Gastrocnemius medialis (tissue), 4 donors: Measurements from ENCODE around the gene BEND4.

ENCODE experiments used
- POLR2A ChIP-seq, 2 donors: fragments of 450-650 bp; IDR thresholded peaks; one replicate each; pipeline ENCODE4 v1.6.1; 2017; ENCODE audit warnings: antibody characterized with exemption in 2 of 2, mild to moderate bottlenecking in 2 of 2, moderate library complexity in 2 of 2
- TF ChIP-seq, protein P1 (sequence below), 5 experiments: fragments of 450-650 bp in 3 of 5; fragments of 200-600 bp in 2 of 5; sonication (generic) in 2 of 5; IDR thresholded peaks in 4 of 5; conservative IDR thresholded peaks in 1 of 5; 1 replicate in 4 of 5; 2 replicates in 1 of 5; pipeline ENCODE4 v1.5.1; 2016 to 2019; ENCODE audit warnings: antibody characterized with exemption in 5 of 5, mild to moderate bottlenecking in 3 of 5, moderate library complexity in 3 of 5

DNA sequence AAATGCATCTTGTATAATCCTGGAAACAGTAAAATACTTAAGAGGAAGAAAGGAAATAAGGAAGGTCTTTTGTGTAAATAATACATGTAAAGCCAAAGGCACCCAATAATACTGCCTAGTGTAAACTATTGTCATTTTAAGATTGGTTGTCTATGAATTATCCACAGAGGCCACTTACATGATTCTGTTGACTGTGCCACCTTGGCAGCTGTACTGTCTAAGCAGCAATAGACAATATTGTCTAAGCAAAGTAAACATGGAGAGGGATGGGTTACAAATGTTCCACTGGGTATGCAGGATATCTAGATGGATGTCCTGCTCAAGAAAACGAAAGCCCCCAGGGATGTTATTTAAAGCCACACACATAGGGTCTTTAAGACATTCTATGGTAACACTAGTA, 19.4 kb downstream of the BEND4 start:
- TF ChIP-seq POLR2A (IDR thresholded peaks at IDR 0.05), result no peak
- TF ChIP-seq, protein P1, sequence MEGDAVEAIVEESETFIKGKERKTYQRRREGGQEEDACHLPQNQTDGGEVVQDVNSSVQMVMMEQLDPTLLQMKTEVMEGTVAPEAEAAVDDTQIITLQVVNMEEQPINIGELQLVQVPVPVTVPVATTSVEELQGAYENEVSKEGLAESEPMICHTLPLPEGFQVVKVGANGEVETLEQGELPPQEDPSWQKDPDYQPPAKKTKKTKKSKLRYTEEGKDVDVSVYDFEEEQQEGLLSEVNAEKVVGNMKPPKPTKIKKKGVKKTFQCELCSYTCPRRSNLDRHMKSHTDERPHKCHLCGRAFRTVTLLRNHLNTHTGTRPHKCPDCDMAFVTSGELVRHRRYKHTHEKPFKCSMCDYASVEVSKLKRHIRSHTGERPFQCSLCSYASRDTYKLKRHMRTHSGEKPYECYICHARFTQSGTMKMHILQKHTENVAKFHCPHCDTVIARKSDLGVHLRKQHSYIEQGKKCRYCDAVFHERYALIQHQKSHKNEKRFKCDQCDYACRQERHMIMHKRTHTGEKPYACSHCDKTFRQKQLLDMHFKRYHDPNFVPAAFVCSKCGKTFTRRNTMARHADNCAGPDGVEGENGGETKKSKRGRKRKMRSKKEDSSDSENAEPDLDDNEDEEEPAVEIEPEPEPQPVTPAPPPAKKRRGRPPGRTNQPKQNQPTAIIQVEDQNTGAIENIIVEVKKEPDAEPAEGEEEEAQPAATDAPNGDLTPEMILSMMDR (IDR thresholded peaks at IDR 0.05 in 4 of 5, conservative IDR thresholded peaks at IDR 0.05 in 1 of 5), result no peak
